HG03469 (cell line): ENCODE results near the gene CNN2.

Source experiments
- ATAC-seq: cut with Tn5 transposase; IDR thresholded peaks from one replicate; pipeline ENCODE4 v1.9.1; 2021; ENCODE audit warnings: mild to moderate bottlenecking, moderate library complexity, moderate number of reproducible peaks; ENCODE audit not compliant: unreplicated experiment

The CNN2 gene

GRCh38 chr19:1026783-1027649 is 608 bp downstream of the CNN2 start:
- no peak for ATAC-seq

GRCh38 chr19:1027650-1028061 is 1.2 kb downstream of the CNN2 start:
- no peak for ATAC-seq

- no peak for ATAC-seq
Observed at GRCh38 chr19:1028062-1028926, 1.9 kb downstream of the CNN2 start.

- no peak for ATAC-seq
Observed at GRCh38 chr19:1032264-1032867, 6.0 kb downstream of the CNN2 start.

GRCh38 chr19:1035998-1036621 is 9.7 kb downstream of the CNN2 start:
- no peak for ATAC-seq

- ATAC-seq: no peak
Observed at GRCh38 chr19:1037621-1038064, 11.2 kb downstream of the CNN2 start.

- ATAC-seq: no peak
Observed at GRCh38 chr19:1038978-1039645, 12.7 kb downstream of the CNN2 start.

GRCh38 chr19:1039646-1040475 is 13.5 kb downstream of the CNN2 start, which contains the start of gene ABCA7:
Gene ABCA7 (plus strand): TSS chr19:1040107. CDS start chr19:1041362, 1,255 bp downstream.
- ATAC-seq: peak; percentile 52

GRCh38 chr19:1040476-1041271 is 14.3 kb downstream of the CNN2 start:
- ATAC-seq: no peak

- ATAC-seq: no peak
Observed at GRCh38 chr19:1041272-1041834, 14.9 kb downstream of the CNN2 start.

GRCh38 chr19:1041835-1042685 is 15.7 kb downstream of the CNN2 start:
- no peak for ATAC-seq

- no peak for ATAC-seq
Observed at GRCh38 chr19:1042689-1043511, 16.5 kb downstream of the CNN2 start.

- ATAC-seq: no peak
Observed at GRCh38 chr19:1045247-1045603, 18.8 kb downstream of the CNN2 start.

- ATAC-seq: no peak
Observed at GRCh38 chr19:1046117-1046626, 19.8 kb downstream of the CNN2 start.

- ATAC-seq: no peak
Observed at GRCh38 chr19:1046836-1047695, 20.7 kb downstream of the CNN2 start.
